Fibroblast of skin of right quadriceps (primary cell): ENCODE results near the gene SP110.

Experiments used
- DNase-seq: peaks from one replicate; pipeline ENCODE4 v3.0.0-alpha.2; 2013

SP110 gene

GRCh38 chr2:230164139-230164538 lies 55.6 kb downstream of the SP110 start:
- DNase-seq: no peak

- no peak for DNase-seq
Observed at GRCh38 chr2:230162981-230163380, 56.8 kb downstream of the SP110 start.

GRCh38 chr2:230161184-230161583 lies 58.6 kb downstream of the SP110 start:
- peak; percentile 12 for DNase-seq

GRCh38 chr2:230160112-230160660 lies 59.6 kb downstream of the SP110 start:
- peak; percentile 25 for DNase-seq

- no peak for DNase-seq
Observed at GRCh38 chr2:230158468-230158867, 61.3 kb downstream of the SP110 start.

GRCh38 chr2:230156782-230157699 lies 62.7 kb downstream of the SP110 start:
- DNase-seq: no peak

- no peak for DNase-seq
Observed at GRCh38 chr2:230155359-230155758, 64.4 kb downstream of the SP110 start.

- no peak for DNase-seq
Observed at GRCh38 chr2:230153390-230153976, 66.3 kb downstream of the SP110 start.

GRCh38 chr2:230152334-230152733 lies 67.5 kb downstream of the SP110 start:
- no peak for DNase-seq

GRCh38 chr2:230144355-230144754 lies 75.4 kb downstream of the SP110 start:
- no peak for DNase-seq

- DNase-seq: no peak
Observed at GRCh38 chr2:230140667-230141066, 79.1 kb downstream of the SP110 start.

GRCh38 chr2:230137902-230138539 lies 81.8 kb downstream of the SP110 start:
- no peak for DNase-seq

- DNase-seq: no peak
Observed at GRCh38 chr2:230135130-230135525, 84.7 kb downstream of the SP110 start.

- peak; percentile 19 for DNase-seq
Observed at GRCh38 chr2:230134496-230135129, 85.2 kb downstream of the SP110 start.

GRCh38 chr2:230131366-230131765 lies 88.4 kb downstream of the SP110 start:
- no peak for DNase-seq

- peak; percentile 9 for DNase-seq
Observed at GRCh38 chr2:230130668-230131364, 89.0 kb downstream of the SP110 start.

- no peak for DNase-seq
Observed at GRCh38 chr2:230129343-230129742, 90.4 kb downstream of the SP110 start.

- peak; percentile 26 for DNase-seq
Observed at GRCh38 chr2:230128623-230129342, 91.0 kb downstream of the SP110 start.

- no peak for DNase-seq
Observed at GRCh38 chr2:230127195-230127594, 92.6 kb downstream of the SP110 start.

- DNase-seq: no peak
Observed at GRCh38 chr2:230124757-230125431, 94.9 kb downstream of the SP110 start.

- no peak for DNase-seq
Observed at GRCh38 chr2:230124235-230124634, 95.5 kb downstream of the SP110 start.
